Keratinocyte (primary cell): ENCODE results near the gene DPP9. TPM values are rescaled to one million over a fixed set of nuclear protein-coding genes. Genes with fewer than 3 reads are reported as not detected.

Source experiments
- DNase-seq: peaks from one replicate; pipeline ENCODE4 v3.0.0-alpha.2; 2011; ENCODE audit warnings: low read depth, missing footprints, low spot score
- FAIRE-seq: peaks from 2 replicates; lab custom pipeline; 2011; peaks lifted over from hg19 to GRCh38; lab: Jason Lieb, UNC
- H2AFZ ChIP-seq: 2 replicates; pipeline ENCODE4 v1.6.0; 2012; ENCODE audit warnings: low read length, control low read depth, inconsistent platforms; ENCODE audit not compliant: control insufficient read depth
- H3K27ac ChIP-seq: 2 replicates; pipeline ENCODE4 v1.5.1; 2011; ENCODE audit warnings: low read length; ENCODE audit not compliant: control insufficient read depth, insufficient read depth
- H3K27me3 ChIP-seq: 3 replicates; pipeline ENCODE4 v1.6.0; 2011; ENCODE audit warnings: low read length; ENCODE audit not compliant: control insufficient read depth, insufficient read depth; ENCODE audit errors: extremely low read depth
- H3K36me3 ChIP-seq, 2 experiments: 2 replicates in 1 of 2; 3 replicates in 1 of 2; pipeline ENCODE4 v1.5.1; 2011; ENCODE audit warnings: low read length in 2 of 2, mild to moderate bottlenecking in 1 of 2; ENCODE audit not compliant: control insufficient read depth in 2 of 2, insufficient read depth in 2 of 2; ENCODE audit errors: extremely low read depth in 1 of 2
- H3K4me1 ChIP-seq: 3 replicates; pipeline ENCODE4 v1.5.1; 2011; ENCODE audit warnings: low read length; ENCODE audit not compliant: control insufficient read depth, insufficient read depth; ENCODE audit errors: extremely low read depth
- H3K4me2 ChIP-seq: 3 replicates; pipeline ENCODE4 v1.6.0; 2011; ENCODE audit warnings: low read depth, low read length; ENCODE audit not compliant: control insufficient read depth, insufficient read depth; ENCODE audit errors: extremely low read depth
- H3K4me3 ChIP-seq, 3 experiments: fragments of 200-600 bp in 1 of 3; sonication (generic) in 1 of 3; 2 replicates in 2 of 3; 3 replicates in 1 of 3; pipeline ENCODE4 v1.5.1; 2011 to 2016; ENCODE audit warnings: low read length in 3 of 3, mild to moderate bottlenecking in 3 of 3, control low read depth in 2 of 3, inconsistent platforms in 1 of 3, low read depth in 1 of 3, mixed read lengths in 1 of 3, mixed run types in 1 of 3, moderate library complexity in 1 of 3; ENCODE audit not compliant: control insufficient read depth in 2 of 3, insufficient read depth in 2 of 3; ENCODE audit errors: extremely low read depth in 1 of 3
- H3K79me2 ChIP-seq: 2 replicates; pipeline ENCODE4 v1.6.0; 2012; ENCODE audit warnings: low read length; ENCODE audit not compliant: control insufficient read depth, insufficient read depth
- H3K9ac ChIP-seq: 3 replicates; pipeline ENCODE4 v1.6.0; 2011; ENCODE audit warnings: low read length; ENCODE audit not compliant: control insufficient read depth, insufficient read depth; ENCODE audit errors: extremely low read depth
- H3K9me1 ChIP-seq: 3 replicates; pipeline ENCODE4 v1.6.0; 2011; ENCODE audit warnings: low read length; ENCODE audit not compliant: control insufficient read depth, insufficient read depth; ENCODE audit errors: extremely low read depth
- H3K9me3 ChIP-seq: 2 replicates; pipeline ENCODE4 v1.5.1; 2012; ENCODE audit warnings: low read depth, low read length; ENCODE audit not compliant: control insufficient read depth
- H4K20me1 ChIP-seq: 3 replicates; pipeline ENCODE4 v1.6.0; 2011; ENCODE audit warnings: low read length; ENCODE audit not compliant: control insufficient read depth, insufficient read depth; ENCODE audit errors: extremely low read depth
- CTCF ChIP-seq, 3 experiments: IDR thresholded peaks in 1 of 3; conservative IDR thresholded peaks in 1 of 3; optimal IDR thresholded peaks in 1 of 3; 2 replicates in 2 of 3; 3 replicates in 1 of 3; pipeline versions ENCODE3 to v1.5.1; 2011; ENCODE audit warnings: low read length in 3 of 3, mild to moderate bottlenecking in 3 of 3, moderate library complexity in 2 of 3, control low read depth in 1 of 3, inconsistent platforms in 1 of 3; ENCODE audit not compliant: insufficient read depth in 2 of 3; ENCODE audit errors: extremely low read depth in 1 of 3
- EZH2 ChIP-seq: IDR thresholded peaks from one replicate; pipeline ENCODE4 v1.6.1; 2012; ENCODE audit warnings: inconsistent platforms, mild to moderate bottlenecking, low read length, moderate library complexity
- dilution Hi-C: fragments of 300-500 bp; cut with MboI; formaldehyde crosslinking; loops from one replicate; pipeline ENCODE4 v1.7.0; 2020; ENCODE audit warnings: low sequenced_read_pairs; ENCODE audit not compliant: extremely low pct_ligation_motif_present
- polyA plus RNA-seq, 5 experiments: library from polyadenylated mRNA; depleted of rRNA in 3 of 5; stranded (reverse) in 3 of 5; stranded (forward) in 1 of 5; unstranded in 1 of 5; fragments of >200 nt; gene quantifications; 1 replicate in 1 of 5; 2 replicates in 3 of 5; 3 replicates in 1 of 5; pipeline versions ENCODE4 v1.2.1 to v1.2.3, GENCODE V29; 2011 to 2012; ENCODE audit warnings: missing spikeins in 2 of 5, low read depth in 1 of 5, low replicate concordance in 1 of 5

DPP9 gene
- polyA plus RNA-seq, 1 donor (not counting 4 experiments of a cell fraction or from before 2014, with no cell fraction given), result 19.2 TPM

GRCh38 chr19:4662812-4663211, 60.8 kb downstream of the DPP9 start:
- TF ChIP-seq CTCF (optimal IDR thresholded peaks at IDR 0.05 in 1 of 3, IDR thresholded peaks at IDR 0.05 in 1 of 3, conservative IDR thresholded peaks at IDR 0.05 in 1 of 3; ENCODE audit: extremely low read depth in 1 of 3, insufficient read depth in 2 of 3, low read length in 3 of 3) (no peak), EZH2 (no peak)
- no peak for FAIRE-seq

GRCh38 chr19:4662020-4662695, 61.5 kb downstream of the DPP9 start:
- DNase-seq, result no peak
- Histone ChIP-seq H3K4me2 (no peak overlapping the region), H3K4me3 (no peak overlapping the region), H3K36me3 (peaks cover 44 to 50% of the 10 kb centered on the region in 2 experiments), H2AFZ (no peak overlapping the region), H3K9ac (no peak overlapping the region), H3K9me1 (no peaks in the 10 kb centered on the region), H3K4me1 (no peaks in the 10 kb centered on the region), H4K20me1 (no peaks in the 10 kb centered on the region), H3K9me3 (no peaks in the 10 kb centered on the region), H3K27me3 (no peaks in the 10 kb centered on the region), H3K79me2 (peaks cover 16% of the 10 kb centered on the region), H3K27ac (no peak overlapping the region)
- no peak for FAIRE-seq
- dilution Hi-C loops, result no loop called here
- no peak for TF ChIP-seq EZH2
- no peak for TF ChIP-seq CTCF (optimal IDR thresholded peaks at IDR 0.05 in 1 of 3, IDR thresholded peaks at IDR 0.05 in 1 of 3, conservative IDR thresholded peaks at IDR 0.05 in 1 of 3; ENCODE audit: extremely low read depth in 1 of 3, insufficient read depth in 2 of 3, low read length in 3 of 3)

More at GRCh38 chr19:4662812-4663211, 60.8 kb downstream of the DPP9 start:
- no peak overlapping the region for H2AFZ ChIP-seq
- no peaks in the 10 kb centered on the region for H3K9me1 ChIP-seq
- H4K20me1 ChIP-seq, result no peaks in the 10 kb centered on the region
- H3K27me3 ChIP-seq, result no peaks in the 10 kb centered on the region
- peaks cover 42 to 54% of the 10 kb centered on the region in 2 experiments for H3K36me3 ChIP-seq
- dilution Hi-C loops, result no loop called here
- peaks cover 20% of the 10 kb centered on the region for H3K79me2 ChIP-seq
- no peak for DNase-seq
- H3K4me3 ChIP-seq, result no peak overlapping the region
- H3K9ac ChIP-seq, result no peak overlapping the region
- H3K4me1 ChIP-seq, result no peaks in the 10 kb centered on the region
- no peak overlapping the region for H3K27ac ChIP-seq
- no peak overlapping the region for H3K4me2 ChIP-seq
- H3K9me3 ChIP-seq, result no peaks in the 10 kb centered on the region
